Chondrocyte (in vitro differentiated cells): ENCODE data around the gene THADA. TPM values are rescaled to one million over a fixed set of nuclear protein-coding genes. Genes with fewer than 3 reads are reported as not detected.
A peak's percentile ranks its signal among the peaks of the same experiment; 100 is the strongest.

Source experiments
- DNase-seq: peaks from one replicate; pipeline ENCODE4 v3.0.0; 2021; ENCODE audit warnings: mixed read lengths, low spot score
- H3K27ac Mint-ChIP-seq: one replicate; pipeline ENCODE4 v1.8.0; 2021; ENCODE audit warnings: mild to moderate bottlenecking, moderate library complexity, mixed read lengths; ENCODE audit not compliant: unreplicated experiment
- H3K27me3 Mint-ChIP-seq: 2 replicates; pipeline ENCODE4 v1.8.0; 2021; ENCODE audit warnings: low read depth, mixed read lengths
- H3K36me3 Mint-ChIP-seq: 2 replicates; pipeline ENCODE4 v1.8.0; 2021; ENCODE audit warnings: low read depth, mixed read lengths
- H3K4me1 Mint-ChIP-seq: 2 replicates; pipeline ENCODE4 v1.8.0; 2021; ENCODE audit warnings: low read depth, mild to moderate bottlenecking, mixed read lengths
- H3K4me3 Mint-ChIP-seq: one replicate; pipeline ENCODE4 v1.8.0; 2021; ENCODE audit warnings: mild to moderate bottlenecking, moderate library complexity, mixed read lengths; ENCODE audit not compliant: unreplicated experiment
- H3K9me3 Mint-ChIP-seq: 2 replicates; pipeline ENCODE4 v1.8.0; 2021; ENCODE audit warnings: low read depth, mixed read lengths
- CTCF ChIP-seq: fragments of 200-600 bp; sonication (generic); IDR thresholded peaks from 2 replicates; pipeline ENCODE4 v1.5.0; 2021; ENCODE audit warnings: antibody characterized with exemption, mild to moderate bottlenecking, moderate library complexity
- total RNA-seq: library from RNA; stranded (reverse); gene quantifications from 3 replicates; pipeline ENCODE4 v1.2.1, GENCODE V29; 2021

THADA gene
- total RNA-seq, 1 donor from 2014 or later, result 28.4 TPM

GRCh38 chr2:43250015-43250414, 345.8 kb downstream of the THADA start:
- Mint-ChIP-seq H3K9me3 (no peaks in the 10 kb centered on the region), H3K27me3 (no peaks in the 10 kb centered on the region), H3K4me3 (no peak overlapping the region), H3K36me3 (peaks cover 7% of the 10 kb centered on the region), H3K4me1 (peaks cover 16% of the 10 kb centered on the region), H3K27ac (no peak overlapping the region)
- DNase-seq, result no peak
- TF ChIP-seq CTCF, result no peak

- Mint-ChIP-seq H3K36me3 (peaks cover 6% of the 10 kb centered on the region), H3K27me3 (no peaks in the 10 kb centered on the region), H3K4me1 (peaks cover 7% of the 10 kb centered on the region), H3K4me3 (no peak overlapping the region), H3K27ac (no peak overlapping the region), H3K9me3 (no peaks in the 10 kb centered on the region)
- DNase-seq, result no peak
- TF ChIP-seq CTCF, result no peak
These were observed 347.2 kb downstream of the THADA start for GRCh38 chr2:43248621-43249020.

GRCh38 chr2:43246641-43247040, 349.2 kb downstream of the THADA start:
- peaks cover 7% of the 10 kb centered on the region for H3K36me3 Mint-ChIP-seq
- H3K27me3 Mint-ChIP-seq, result no peaks in the 10 kb centered on the region
- H3K4me3 Mint-ChIP-seq, result no peak overlapping the region
- H3K9me3 Mint-ChIP-seq, result no peaks in the 10 kb centered on the region
- no peak for TF ChIP-seq CTCF
- H3K27ac Mint-ChIP-seq, result no peak overlapping the region
- H3K4me1 Mint-ChIP-seq, result peaks cover 7% of the 10 kb centered on the region
- DNase-seq, result no peak

- Mint-ChIP-seq H3K27ac (no peak overlapping the region), H3K4me3 (no peak overlapping the region), H3K9me3 (peaks cover 2% of the 10 kb centered on the region), H3K4me1 (peaks cover 17% of the 10 kb centered on the region), H3K27me3 (no peaks in the 10 kb centered on the region), H3K36me3 (peaks cover 6% of the 10 kb centered on the region)
- no peak for TF ChIP-seq CTCF
- DNase-seq, result no peak
These were observed 354.3 kb downstream of the THADA start for GRCh38 chr2:43241558-43241957.

GRCh38 chr2:43240766-43241150, 355.1 kb downstream of the THADA start:
- no peaks in the 10 kb centered on the region for H3K27me3 Mint-ChIP-seq
- peak overlapping the region; percentile 27 for H3K27ac Mint-ChIP-seq
- TF ChIP-seq CTCF, result no peak
- H3K36me3 Mint-ChIP-seq, result peaks cover 6% of the 10 kb centered on the region
- H3K4me3 Mint-ChIP-seq, result no peak overlapping the region
- no peak for DNase-seq
- peaks cover 2% of the 10 kb centered on the region for H3K9me3 Mint-ChIP-seq
- peaks cover 21% of the 10 kb centered on the region for H3K4me1 Mint-ChIP-seq
